HG03558 (cell line): ENCODE results near the gene EXOC6B.

Source experiments
- ATAC-seq: cut with Tn5 transposase; IDR thresholded peaks from one replicate; pipeline ENCODE4 v1.9.1; 2021; ENCODE audit warnings: moderate number of reproducible peaks; ENCODE audit not compliant: unreplicated experiment; ENCODE audit errors: extremely low read depth

Gene EXOC6B

DNA sequence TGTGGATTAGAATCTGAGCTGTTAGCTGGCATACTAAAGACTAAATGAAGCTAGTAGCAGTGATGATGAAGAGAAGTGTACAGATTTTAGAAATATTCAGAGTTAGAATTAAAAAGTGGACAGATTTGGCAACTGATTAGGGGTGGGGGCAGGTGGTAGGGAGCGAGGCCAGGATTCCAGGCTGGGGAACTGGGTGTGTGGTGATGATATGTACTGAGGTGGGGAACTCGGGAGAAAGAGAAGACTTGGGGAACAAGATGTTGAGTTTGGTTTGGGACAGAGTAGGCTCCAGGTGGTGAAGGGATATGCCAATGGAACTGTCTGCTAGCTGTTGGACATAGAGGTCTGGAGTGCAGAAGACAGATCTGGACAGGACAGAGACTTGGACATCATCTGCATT is 669.0 kb downstream of the EXOC6B start:
- no peak for ATAC-seq

GRCh38 chr2:72155737-72156136 is 670.1 kb downstream of the EXOC6B start:
- ATAC-seq, result no peak

- no peak for ATAC-seq
These were observed 670.7 kb downstream of the EXOC6B start for GRCh38 chr2:72155151-72155550.

- no peak for ATAC-seq
These were observed 671.4 kb downstream of the EXOC6B start for GRCh38 chr2:72154386-72154975.

DNA sequence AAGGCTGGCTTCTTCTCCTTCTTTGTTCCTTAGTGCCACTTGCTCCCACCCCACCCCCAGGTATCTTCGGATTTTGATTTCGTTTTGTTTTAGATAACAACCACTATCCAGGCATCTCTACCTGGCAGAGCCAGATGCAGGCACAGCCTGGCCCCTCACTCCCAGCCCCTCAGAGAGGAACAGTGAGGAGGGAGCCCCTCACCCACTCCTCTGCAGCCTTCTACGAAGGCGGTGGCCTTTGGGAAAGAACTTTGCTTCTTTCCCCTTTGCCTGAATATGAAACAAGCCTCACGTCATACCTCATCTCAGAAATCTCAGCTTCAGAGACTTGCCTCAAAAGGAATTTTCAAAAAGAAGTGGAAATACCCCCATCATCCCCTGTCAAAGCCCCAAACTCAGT is 671.9 kb downstream of the EXOC6B start:
- no peak for ATAC-seq

GRCh38 chr2:72153026-72153791 is 672.6 kb downstream of the EXOC6B start:
- no peak for ATAC-seq

DNA sequence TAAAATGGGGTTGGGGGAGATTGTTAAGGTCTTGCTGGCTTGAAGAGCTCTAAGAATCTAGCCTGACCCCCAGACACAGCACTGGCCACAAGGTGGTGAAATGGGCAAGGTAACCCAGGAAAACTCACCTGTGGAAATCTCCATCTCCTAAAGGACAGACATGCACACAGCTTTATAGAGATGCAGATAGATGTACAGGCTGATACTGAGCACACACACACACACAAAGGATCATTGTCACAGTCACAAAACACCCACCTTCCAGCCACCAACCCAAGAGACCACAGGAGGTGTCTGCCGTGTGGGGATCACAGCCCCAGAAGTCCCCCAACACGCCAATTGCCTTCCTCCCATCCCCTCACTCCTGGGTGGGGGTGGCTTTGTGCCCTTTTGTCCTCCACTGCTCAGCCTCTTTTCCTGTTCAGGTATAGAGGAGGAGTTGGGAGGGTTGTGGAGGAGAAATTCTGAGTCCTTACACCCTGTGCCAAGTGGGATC is 674.9 kb downstream of the EXOC6B start:
- ATAC-seq, result no peak

GRCh38 chr2:72150157-72150860 is 675.5 kb downstream of the EXOC6B start:
- no peak for ATAC-seq

DNA sequence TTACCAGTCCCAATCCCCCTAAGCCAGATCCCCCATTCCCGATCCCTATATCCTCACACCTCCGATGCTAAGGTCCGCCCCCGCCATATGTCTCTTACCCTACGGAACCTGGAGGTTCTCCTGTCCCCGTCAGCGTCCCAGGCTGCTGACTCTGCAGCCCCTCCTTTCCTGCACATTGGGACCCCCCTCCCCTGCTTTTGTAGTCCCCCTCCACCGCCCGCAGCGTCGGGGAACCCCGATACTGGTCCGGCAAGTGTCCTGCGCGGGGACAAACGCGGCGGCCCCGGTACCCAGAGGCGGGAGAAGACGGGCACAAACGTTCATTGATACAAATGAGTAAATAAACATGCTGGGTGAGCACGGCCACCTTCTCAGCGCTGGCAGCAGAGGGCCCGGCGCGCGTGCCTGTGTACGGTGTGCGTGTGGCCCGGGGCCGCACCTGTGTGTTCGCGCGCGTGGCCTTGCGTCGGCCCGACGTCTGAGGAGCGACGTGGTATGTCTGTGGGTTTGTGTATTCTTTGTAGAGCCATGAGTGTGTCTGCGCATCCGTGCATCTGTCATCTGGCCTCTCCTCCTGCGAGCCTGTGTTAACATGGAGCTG is 676.2 kb downstream of the EXOC6B start:
- no peak for ATAC-seq

GRCh38 chr2:72148837-72149555 is 676.8 kb downstream of the EXOC6B start:
- ATAC-seq, result no peak

GRCh38 chr2:72148003-72148836 is 677.6 kb downstream of the EXOC6B start:
- ATAC-seq, result no peak

DNA sequence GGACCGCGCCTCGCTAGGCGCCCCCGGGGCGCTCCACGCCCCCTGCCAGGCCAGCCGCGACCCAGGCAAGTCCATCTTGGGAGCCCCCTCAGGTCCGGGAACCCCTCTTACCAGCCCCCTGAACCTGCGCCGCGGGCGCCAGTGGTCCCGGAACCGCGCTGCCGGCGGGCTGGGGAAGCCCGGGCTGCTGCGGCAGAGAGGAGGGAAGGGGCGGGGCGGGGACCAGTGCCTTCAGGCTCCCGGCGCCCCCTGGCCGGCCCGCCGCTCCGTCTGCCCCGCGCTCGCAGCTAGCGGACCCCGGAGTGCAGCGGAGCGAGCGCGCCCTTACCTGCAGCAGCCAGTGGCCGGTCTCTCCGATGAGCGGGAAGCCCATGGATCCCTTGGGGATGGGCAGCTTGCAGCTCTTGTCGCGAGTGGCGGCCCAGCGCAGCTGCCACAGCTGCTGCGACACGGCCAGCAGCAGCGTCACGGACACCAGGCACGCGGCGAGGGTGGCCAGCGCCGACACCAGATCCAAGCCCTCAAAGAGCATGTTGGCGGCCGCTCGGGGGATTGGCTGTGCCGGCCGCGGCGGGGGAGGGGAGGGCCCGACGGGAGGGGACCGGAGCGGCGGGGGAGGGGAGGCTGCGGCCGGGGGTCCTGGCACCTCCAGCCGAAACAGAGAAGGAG is 678.4 kb downstream of the EXOC6B start, which contains the start of gene CYP26B1:
CYP26B1 (minus strand) TSS at position 560 of the 669 bp plus-strand sequence; CDS start at position 532, 28 bp downstream.
- no peak for ATAC-seq

- ATAC-seq, result no peak
These were observed 679.2 kb downstream of the EXOC6B start for GRCh38 chr2:72146347-72147302.

GRCh38 chr2:72145658-72146329 is 680.0 kb downstream of the EXOC6B start:
- no peak for ATAC-seq

DNA sequence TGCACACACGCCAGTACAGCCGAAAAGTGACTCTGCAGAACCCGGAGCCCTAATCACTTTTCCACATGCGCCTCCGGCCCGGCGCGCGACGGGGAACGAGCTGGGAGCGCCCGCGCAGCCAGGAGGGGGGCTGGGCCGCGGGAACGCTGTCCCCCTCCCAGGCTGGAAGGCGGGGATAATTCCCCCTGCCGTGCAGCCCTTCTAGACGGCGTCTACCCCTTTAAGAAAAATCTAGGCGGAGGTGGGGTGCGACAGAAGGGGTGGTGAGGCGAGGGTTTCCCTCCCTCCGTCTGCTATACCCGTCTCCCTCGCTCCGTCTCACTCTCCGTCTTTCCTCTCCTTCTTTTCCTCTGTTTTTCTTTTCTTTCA is 680.6 kb downstream of the EXOC6B start:
- ATAC-seq, result no peak

- ATAC-seq, result no peak
These were observed 681.1 kb downstream of the EXOC6B start for GRCh38 chr2:72144632-72145288.

- ATAC-seq, result no peak
These were observed 681.6 kb downstream of the EXOC6B start for GRCh38 chr2:72144274-72144631.
